ENCODE results near the gene PTPRG.

DNA sequence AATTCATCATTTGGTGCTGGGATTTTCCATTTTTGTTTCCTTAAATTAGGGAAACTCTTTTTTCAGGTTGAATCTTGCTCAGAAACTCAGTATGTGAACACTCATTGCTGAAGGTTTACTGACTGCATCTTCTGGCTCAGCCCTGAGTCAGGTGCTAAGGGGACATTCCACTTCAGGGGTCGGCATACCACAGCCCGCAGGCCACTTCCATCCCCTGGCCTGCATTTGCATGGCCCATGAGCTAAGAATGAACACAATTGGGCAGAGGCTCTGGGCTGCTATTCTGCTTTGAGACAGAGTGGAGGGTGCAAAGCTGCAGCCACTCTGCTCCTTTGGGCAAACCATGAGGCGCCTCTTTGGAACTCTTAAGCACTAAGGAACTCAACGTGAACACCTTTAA lies 647.0 kb downstream of the PTPRG start:
- TF ChIP-seq, protein P1, sequence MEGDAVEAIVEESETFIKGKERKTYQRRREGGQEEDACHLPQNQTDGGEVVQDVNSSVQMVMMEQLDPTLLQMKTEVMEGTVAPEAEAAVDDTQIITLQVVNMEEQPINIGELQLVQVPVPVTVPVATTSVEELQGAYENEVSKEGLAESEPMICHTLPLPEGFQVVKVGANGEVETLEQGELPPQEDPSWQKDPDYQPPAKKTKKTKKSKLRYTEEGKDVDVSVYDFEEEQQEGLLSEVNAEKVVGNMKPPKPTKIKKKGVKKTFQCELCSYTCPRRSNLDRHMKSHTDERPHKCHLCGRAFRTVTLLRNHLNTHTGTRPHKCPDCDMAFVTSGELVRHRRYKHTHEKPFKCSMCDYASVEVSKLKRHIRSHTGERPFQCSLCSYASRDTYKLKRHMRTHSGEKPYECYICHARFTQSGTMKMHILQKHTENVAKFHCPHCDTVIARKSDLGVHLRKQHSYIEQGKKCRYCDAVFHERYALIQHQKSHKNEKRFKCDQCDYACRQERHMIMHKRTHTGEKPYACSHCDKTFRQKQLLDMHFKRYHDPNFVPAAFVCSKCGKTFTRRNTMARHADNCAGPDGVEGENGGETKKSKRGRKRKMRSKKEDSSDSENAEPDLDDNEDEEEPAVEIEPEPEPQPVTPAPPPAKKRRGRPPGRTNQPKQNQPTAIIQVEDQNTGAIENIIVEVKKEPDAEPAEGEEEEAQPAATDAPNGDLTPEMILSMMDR (conservative IDR thresholded peaks at IDR 0.05; ENCODE audit: low read depth, low read length), result no peak
- no peak for TF ChIP-seq EZH2 (IDR thresholded peaks at IDR 0.05; ENCODE audit: borderline replicate concordance, low read depth, low read length, poor library complexity, severe bottlenecking)
